Transverse colon (tissue), 4 donors: ENCODE measurements around the gene MYH11. TPM values are rescaled to one million over a fixed set of nuclear protein-coding genes. Genes with fewer than 3 reads are reported as not detected.

Experiments
- DNase-seq: peaks from one replicate; pipeline ENCODE4 v3.0.0-alpha.2; 2019
- H3K27ac ChIP-seq, 4 donors: fragments of 200-600 bp; sonication (generic); 2 replicates each; pipeline ENCODE4 v1.5.1; 2016 to 2018; ENCODE audit warnings: inconsistent platforms in 4 of 4
- H3K27me3 ChIP-seq: fragments of 200-600 bp; sonication (generic); 2 replicates; pipeline ENCODE4 v1.5.1; 2017; ENCODE audit warnings: inconsistent platforms
- H3K36me3 ChIP-seq, 4 donors: fragments of 200-600 bp; sonication (generic); 2 replicates each; pipeline ENCODE4 v1.5.1; 2017 to 2019; ENCODE audit warnings: inconsistent platforms in 4 of 4
- H3K4me1 ChIP-seq, 4 donors: fragments of 200-600 bp; sonication (generic); 2 replicates each; pipeline ENCODE4 v1.5.1; 2017 to 2020; ENCODE audit warnings: inconsistent platforms in 4 of 4
- H3K4me3 ChIP-seq, 4 donors: fragments of 200-600 bp; sonication (generic); 1 replicate in 1 of 4; 2 replicates in 3 of 4; pipeline versions ENCODE4 v1.5.1 to v1.6.1; 2017 to 2019; ENCODE audit warnings: inconsistent platforms in 4 of 4
- H3K9me3 ChIP-seq, 2 donors: fragments of 200-600 bp; sonication (generic); 2 replicates each; pipeline ENCODE4 v1.5.1; 2017 to 2019; ENCODE audit warnings: inconsistent platforms in 2 of 2
- EP300 ChIP-seq: sonication (generic); formaldehyde crosslinking; IDR thresholded peaks from one replicate; pipeline ENCODE4 v1.6.1; 2017; ENCODE audit warnings: antibody characterized with exemption, low read depth
- POLR2A ChIP-seq: fragments of 450-650 bp; IDR thresholded peaks from one replicate; pipeline ENCODE4 v1.6.1; 2016; ENCODE audit warnings: antibody characterized with exemption, mild to moderate bottlenecking, moderate library complexity
- POLR2AphosphoS5 ChIP-seq, 3 donors: sonication (generic); formaldehyde crosslinking; IDR thresholded peaks; one replicate each; pipeline ENCODE4 v1.6.1; 2016; ENCODE audit warnings: antibody characterized with exemption in 3 of 3
- WGBS, 2 donors: methylation state at CpG; one replicate each; pipeline ENCODE4 v1.1.5; 2018; ENCODE audit warnings: low coverage in 1 of 2; 5-methylcytosine and 5-hydroxymethylcytosine counted together
- in situ Hi-C, 4 donors: fragments of 200-750 bp; cut with MboI; loops; one replicate each; pipeline versions ENCODE4 v1.15.0 to v1.15.1; 2017; ENCODE audit warnings: low sequenced_read_pairs in 3 of 4, low pct_ligation_motif_present in 1 of 4, low pct_unique_long_range_greater_than_20kb in 1 of 4
- intact Hi-C: fragments of 100-400 bp; cut with DNase I; formaldehyde crosslinking; loops from one replicate; pipeline ENCODE4 v1.15.1; 2023; ENCODE audit warnings: low total_unique reads
- total RNA-seq, 4 donors: library from RNA; depleted of rRNA; stranded (reverse); fragments of >200 nt; gene quantifications; one replicate each; pipeline ENCODE4 v1.1.0, GENCODE V29; 2016
- TF ChIP-seq, protein P1 (sequence below), 5 experiments: fragments of 200-600 bp in 3 of 5; fragments of 450-650 bp in 2 of 5; sonication (generic) in 3 of 5; IDR thresholded peaks; 1 replicate in 2 of 5; 2 replicates in 3 of 5; pipeline ENCODE4 v1.5.1; 2016 to 2017; ENCODE audit warnings: antibody characterized with exemption in 5 of 5, inconsistent platforms in 3 of 5, mild to moderate bottlenecking in 2 of 5, moderate library complexity in 1 of 5

MYH11 gene
- total RNA-seq, 4 donors from 2014 or later, result 619 to 1,914 (median 1,058) TPM

DNA sequence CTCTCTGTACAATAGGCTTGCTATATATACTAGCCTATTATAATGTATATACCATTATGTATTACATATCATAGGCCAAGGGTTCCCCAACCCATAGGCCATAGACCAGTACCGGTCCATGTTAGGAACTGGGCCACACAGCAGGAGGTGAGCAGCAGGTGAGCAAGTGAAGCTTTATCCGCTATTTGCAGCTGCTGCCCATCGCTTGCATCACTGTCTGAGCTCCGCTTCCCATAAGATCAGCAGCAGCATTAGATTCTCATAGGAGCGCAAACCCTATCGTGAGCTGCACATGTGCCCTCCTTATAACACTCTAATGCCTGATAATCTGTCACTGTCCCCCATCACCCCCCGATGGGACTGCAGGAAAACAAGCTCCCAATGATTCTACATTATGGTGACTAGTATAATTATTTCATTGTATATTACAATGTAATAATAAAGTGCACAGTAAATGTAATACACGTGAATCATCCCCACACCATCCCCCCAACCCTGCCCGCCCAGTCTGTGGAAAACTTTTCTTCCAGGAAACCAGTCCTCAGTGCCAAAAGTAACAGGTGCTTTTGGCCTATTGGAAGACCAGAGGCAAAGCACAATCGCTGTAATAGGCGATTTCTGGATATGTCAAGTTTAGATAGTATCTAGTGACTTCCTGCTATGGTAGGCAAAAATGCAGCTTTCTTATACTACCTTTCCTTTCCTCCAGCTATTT, 84.1 kb downstream of the MYH11 start:
- in situ Hi-C loops, result loop anchor here in 3 of 4 donors (25.0 kb wide), 1 partner anchor 365 kb away; no protein-coding TSS in a partner anchor
- intact Hi-C loops, result loop anchor here (10.0 kb wide), 1 partner anchor 352 kb away; no protein-coding TSS in a partner anchor

DNA sequence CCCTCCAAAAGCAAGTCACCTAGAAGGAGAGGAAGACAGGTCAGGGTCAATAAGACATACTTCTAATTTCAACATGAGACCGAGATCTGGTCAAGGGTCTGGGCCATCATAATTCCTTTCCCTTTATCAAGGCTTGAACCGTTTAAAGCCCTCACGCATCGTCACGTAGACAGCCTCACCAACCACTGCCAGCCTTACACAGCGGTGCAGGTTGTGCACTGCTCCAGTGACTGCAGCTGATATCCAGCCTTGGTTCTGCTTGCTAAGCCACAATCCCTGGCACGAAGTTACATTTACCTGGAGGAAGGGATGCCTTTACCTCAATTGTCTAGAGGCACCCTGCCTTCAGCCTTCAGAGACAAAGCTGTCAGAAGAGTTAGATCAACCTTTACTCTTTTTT, 85.1 kb downstream of the MYH11 start:
- intact Hi-C loops, result loop anchor here (10.0 kb wide), 1 partner anchor 353 kb away; no protein-coding TSS in a partner anchor
- no peaks in the 10 kb centered on the region for H3K4me1 ChIP-seq
- no peak for DNase-seq
- TF ChIP-seq POLR2AphosphoS5 (IDR thresholded peaks at IDR 0.05) (peak in 1 of 3 donors; percentile 25), POLR2A (no peak)
- in situ Hi-C loops, result loop anchor here in 3 of 4 donors (25.0 kb wide), 1 partner anchor 366 kb away; no protein-coding TSS in a partner anchor
- 88 to 89% methylated on average over 7 of the region's 7 CpGs for WGBS, 2 donors
- no peaks in the 10 kb centered on the region for H3K9me3 ChIP-seq
- H3K4me3 ChIP-seq, result no peak overlapping the region
- H3K27me3 ChIP-seq, result no peaks in the 10 kb centered on the region
- H3K27ac ChIP-seq, result peak overlapping the region in 3 of 4 donors; percentile 40 to 70 (median 44)
- H3K36me3 ChIP-seq, result no peaks in the 10 kb centered on the region

More for the DNA sequence above, 84.1 kb downstream of the MYH11 start:
- 71 to 79% methylated on average over 5 to 11 of the region's 11 CpGs for WGBS, 2 donors
- Histone ChIP-seq H3K36me3 (no peaks in the 10 kb centered on the region), H3K4me3 (no peak overlapping the region), H3K27ac (peak overlapping the region; percentile 19 to 77 (median 50)), H3K9me3 (no peaks in the 10 kb centered on the region), H3K4me1 (no peaks in the 10 kb centered on the region), H3K27me3 (no peaks in the 10 kb centered on the region)
- no peak for DNase-seq
- TF ChIP-seq POLR2A (no peak), EP300 (no peak), POLR2AphosphoS5 (IDR thresholded peaks at IDR 0.05) (no peak)

DNA sequence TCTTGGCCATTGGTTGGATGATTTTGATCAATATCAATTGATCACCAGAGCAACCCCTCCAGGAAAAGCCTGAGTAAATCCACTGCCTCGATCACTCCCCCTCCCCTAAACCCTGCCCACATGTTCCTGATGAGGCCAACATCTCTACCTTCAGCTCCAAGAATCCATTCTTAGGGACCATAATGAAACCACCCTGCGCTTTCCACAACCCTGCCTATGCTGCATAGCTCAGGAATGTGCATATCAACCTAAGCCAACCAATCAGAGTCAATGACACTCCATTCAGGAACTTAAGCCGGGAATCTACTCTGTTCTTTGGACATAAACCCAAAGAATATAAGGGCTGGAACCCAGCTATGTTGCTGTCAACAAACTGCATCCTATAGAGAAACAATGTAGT, 86.3 kb downstream of the MYH11 start:
- no peak for DNase-seq
- H3K36me3 ChIP-seq, result no peaks in the 10 kb centered on the region
- intact Hi-C loops, result loop anchor here (10.0 kb wide), 1 partner anchor 354 kb away; no protein-coding TSS in a partner anchor

DNA sequence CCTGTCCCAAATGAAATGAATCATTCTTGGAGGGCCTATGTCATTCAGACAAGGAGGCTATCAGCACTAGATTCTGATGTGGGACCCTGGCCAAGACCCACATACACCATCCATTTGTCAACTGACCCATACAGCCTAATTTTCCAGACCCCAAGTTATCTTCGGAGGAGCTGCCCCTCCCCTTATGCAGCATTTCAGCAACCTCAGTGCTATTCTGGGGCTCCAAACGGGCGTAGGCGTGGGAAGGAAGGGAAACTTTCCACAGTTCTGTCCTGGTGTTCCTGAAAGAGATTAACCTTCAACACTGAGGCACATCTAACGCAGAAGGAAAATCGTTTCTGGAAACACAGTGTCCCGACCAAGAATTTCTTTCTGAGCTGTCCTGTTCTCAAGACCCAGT, 86.7 kb downstream of the MYH11 start:
- intact Hi-C loops, result loop anchor here (10.0 kb wide), 1 partner anchor 355 kb away; no protein-coding TSS in a partner anchor
- Histone ChIP-seq H3K9me3 (no peaks in the 10 kb centered on the region), H3K27ac (peak overlapping the region; percentile 28 to 70 (median 42)), H3K27me3 (no peaks in the 10 kb centered on the region), H3K4me1 (no peaks in the 10 kb centered on the region), H3K36me3 (no peaks in the 10 kb centered on the region), H3K4me3 (no peak overlapping the region)
- TF ChIP-seq POLR2A (no peak), EP300 (no peak), POLR2AphosphoS5 (IDR thresholded peaks at IDR 0.05) (no peak)
- TF ChIP-seq, protein P1, sequence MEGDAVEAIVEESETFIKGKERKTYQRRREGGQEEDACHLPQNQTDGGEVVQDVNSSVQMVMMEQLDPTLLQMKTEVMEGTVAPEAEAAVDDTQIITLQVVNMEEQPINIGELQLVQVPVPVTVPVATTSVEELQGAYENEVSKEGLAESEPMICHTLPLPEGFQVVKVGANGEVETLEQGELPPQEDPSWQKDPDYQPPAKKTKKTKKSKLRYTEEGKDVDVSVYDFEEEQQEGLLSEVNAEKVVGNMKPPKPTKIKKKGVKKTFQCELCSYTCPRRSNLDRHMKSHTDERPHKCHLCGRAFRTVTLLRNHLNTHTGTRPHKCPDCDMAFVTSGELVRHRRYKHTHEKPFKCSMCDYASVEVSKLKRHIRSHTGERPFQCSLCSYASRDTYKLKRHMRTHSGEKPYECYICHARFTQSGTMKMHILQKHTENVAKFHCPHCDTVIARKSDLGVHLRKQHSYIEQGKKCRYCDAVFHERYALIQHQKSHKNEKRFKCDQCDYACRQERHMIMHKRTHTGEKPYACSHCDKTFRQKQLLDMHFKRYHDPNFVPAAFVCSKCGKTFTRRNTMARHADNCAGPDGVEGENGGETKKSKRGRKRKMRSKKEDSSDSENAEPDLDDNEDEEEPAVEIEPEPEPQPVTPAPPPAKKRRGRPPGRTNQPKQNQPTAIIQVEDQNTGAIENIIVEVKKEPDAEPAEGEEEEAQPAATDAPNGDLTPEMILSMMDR (IDR thresholded peaks at IDR 0.05), result no peak
- DNase-seq, result no peak
- in situ Hi-C loops, result loop anchor here in 3 of 4 donors (25.0 kb wide), 1 partner anchor 367 kb away; no protein-coding TSS in a partner anchor
- WGBS, 2 donors, result 57 to 77% methylated on average over 3 to 7 of the region's 7 CpGs

More for the DNA sequence above, 86.3 kb downstream of the MYH11 start:
- no peak overlapping the region for H3K4me3 ChIP-seq
- peak overlapping the region; percentile 28 to 70 (median 42) for H3K27ac ChIP-seq
- H3K9me3 ChIP-seq, result no peaks in the 10 kb centered on the region
- in situ Hi-C loops, result loop anchor here in 3 of 4 donors (25.0 kb wide), 1 partner anchor 367 kb away; no protein-coding TSS in a partner anchor
- WGBS, 2 donors, result 65 to 69% methylated on average over 2 to 3 of the region's 3 CpGs
- TF ChIP-seq, protein P1 (IDR thresholded peaks at IDR 0.05), result no peak
- TF ChIP-seq EP300, result no peak
- TF ChIP-seq POLR2AphosphoS5 (IDR thresholded peaks at IDR 0.05), result no peak
- TF ChIP-seq POLR2A, result no peak
- no peaks in the 10 kb centered on the region for H3K4me1 ChIP-seq
- H3K27me3 ChIP-seq, result no peaks in the 10 kb centered on the region

DNA sequence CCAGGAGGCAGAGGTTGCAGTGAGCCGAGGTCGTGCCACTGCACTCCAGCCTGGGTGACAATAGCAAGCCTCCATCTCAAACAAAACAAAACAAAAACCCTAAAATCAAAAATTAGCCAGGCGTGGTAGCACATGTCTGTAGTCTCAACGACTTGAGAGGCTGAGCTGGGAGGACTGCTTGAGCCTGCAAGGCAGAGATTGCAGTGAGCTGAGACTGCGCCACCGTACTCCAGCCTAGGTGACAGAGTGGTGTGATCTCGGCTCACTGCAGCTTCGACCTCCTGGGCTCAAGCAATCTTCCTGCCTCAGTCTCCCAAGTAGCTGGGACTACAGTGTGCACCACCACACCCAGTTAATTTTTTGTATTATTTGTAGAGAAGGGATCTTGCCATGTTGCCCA, 87.6 kb downstream of the MYH11 start:
- no peak for DNase-seq
- in situ Hi-C loops (loop anchor here in 3 of 4 donors (25.0 kb wide), 1 partner anchor 368 kb away; no protein-coding TSS in a partner anchor), intact Hi-C loops (no loop called here)
- TF ChIP-seq POLR2AphosphoS5 (IDR thresholded peaks at IDR 0.05) (no peak), POLR2A (no peak), EP300 (no peak)
- TF ChIP-seq, protein P1 (IDR thresholded peaks at IDR 0.05), result no peak
- Histone ChIP-seq H3K27ac (peak overlapping the region in 2 of 4 donors; percentile 40 to 70), H3K4me3 (no peak overlapping the region), H3K4me1 (no peaks in the 10 kb centered on the region), H3K27me3 (no peaks in the 10 kb centered on the region), H3K36me3 (no peaks in the 10 kb centered on the region), H3K9me3 (no peaks in the 10 kb centered on the region)
- 79 to 83% methylated on average over 4 to 8 of the region's 8 CpGs for WGBS, 2 donors
